ENCODE results near the gene MMP23B. TPM values are rescaled to one million over a fixed set of nuclear protein-coding genes. Genes with fewer than 3 reads are reported as not detected.
"Not testable (repeated sequence)": the region's sequence is repeated elsewhere in the genome, so short reads cannot be mapped to it uniquely, and the experiment has no call there.

MMP23B gene
- 1 to 10 TPM; 2.1 to 2.7 TPM for total RNA-seq

DNA sequence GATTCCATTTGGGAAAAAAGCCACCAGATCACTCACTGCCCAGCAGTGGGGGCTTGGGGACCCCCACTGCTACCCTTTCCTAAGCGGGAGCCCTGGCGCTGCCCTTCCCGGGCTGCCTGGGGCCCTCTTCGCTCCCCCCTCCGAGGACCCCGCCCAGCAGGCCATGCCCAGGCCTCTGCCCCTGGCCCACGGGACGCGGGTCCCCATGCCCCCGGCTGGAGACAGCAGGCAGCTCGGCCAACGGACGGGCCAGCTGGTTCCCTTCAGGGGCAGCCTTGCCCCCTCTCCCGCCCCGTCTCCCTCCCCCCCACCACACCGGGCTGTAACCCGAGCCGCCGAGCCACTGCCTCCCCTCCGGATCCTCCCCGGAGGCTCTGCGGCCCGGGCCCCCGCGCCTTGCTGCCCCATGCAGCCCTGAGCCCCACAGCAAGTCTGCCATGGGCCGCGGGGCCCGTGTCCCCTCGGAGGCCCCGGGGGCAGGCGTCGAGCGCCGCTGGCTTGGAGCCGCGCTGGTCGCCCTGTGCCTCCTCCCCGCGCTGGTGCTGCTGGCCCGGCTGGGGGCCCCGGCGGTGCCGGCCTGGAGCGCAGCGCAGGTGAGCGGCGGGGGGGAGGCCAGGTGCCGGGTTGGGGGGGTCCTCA, at the start of gene MMP23B:
MMP23B (plus strand) TSS at position 392 of the 639 bp plus-strand sequence; CDS start at position 438, 46 bp downstream.
- ChIA-PET POLR2A (no interaction called here), CTCF (no interaction called here)

GRCh38 chr1:1582585-1583346, 49.2 kb upstream of the MMP23B start:
- ChIA-PET POLR2A (no interaction called here), CTCF (no interaction called here)

DNA sequence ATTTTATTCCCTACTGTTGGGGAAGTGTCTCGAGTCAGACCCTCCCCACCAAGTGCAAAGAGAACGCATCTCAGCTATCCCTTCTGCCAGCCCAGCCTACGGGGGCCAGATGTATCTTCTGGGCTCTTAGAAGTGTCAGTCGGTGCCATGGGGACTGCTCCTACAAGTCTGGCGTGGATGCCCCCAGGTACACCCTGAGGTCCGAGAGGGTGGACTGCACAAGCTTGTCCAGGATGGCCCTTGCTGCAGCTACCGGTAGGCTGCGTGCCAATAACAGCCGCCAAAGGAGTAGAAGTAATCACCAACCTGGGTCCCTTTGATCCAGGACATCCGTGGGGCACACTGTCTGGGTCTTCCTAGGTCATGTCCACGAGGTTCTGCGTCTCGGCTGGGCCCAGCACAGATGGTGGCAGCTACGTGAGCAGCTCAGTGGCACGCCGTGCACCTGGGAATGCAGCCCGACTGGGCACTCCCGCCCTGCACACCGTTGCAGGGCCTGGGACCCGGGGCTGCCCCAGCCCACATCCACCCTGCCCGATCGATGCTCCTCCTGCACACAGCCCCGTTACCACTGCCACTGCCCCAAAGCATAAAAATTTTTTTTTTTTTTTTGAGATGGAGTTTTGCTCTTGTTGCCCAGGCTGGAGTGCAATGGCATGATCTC, 48.5 kb upstream of the MMP23B start:
- POLR2A ChIA-PET = interaction anchor here (0.7 kb wide), 1 partner anchor 21 kb away, joined by 7 read pairs; no protein-coding TSS in a partner anchor
- CTCF ChIA-PET = no interaction called here

GRCh38 chr1:1591452-1591851, 40.5 kb upstream of the MMP23B start:
- ChIA-PET CTCF (no interaction called here), POLR2A (no interaction called here)

DNA sequence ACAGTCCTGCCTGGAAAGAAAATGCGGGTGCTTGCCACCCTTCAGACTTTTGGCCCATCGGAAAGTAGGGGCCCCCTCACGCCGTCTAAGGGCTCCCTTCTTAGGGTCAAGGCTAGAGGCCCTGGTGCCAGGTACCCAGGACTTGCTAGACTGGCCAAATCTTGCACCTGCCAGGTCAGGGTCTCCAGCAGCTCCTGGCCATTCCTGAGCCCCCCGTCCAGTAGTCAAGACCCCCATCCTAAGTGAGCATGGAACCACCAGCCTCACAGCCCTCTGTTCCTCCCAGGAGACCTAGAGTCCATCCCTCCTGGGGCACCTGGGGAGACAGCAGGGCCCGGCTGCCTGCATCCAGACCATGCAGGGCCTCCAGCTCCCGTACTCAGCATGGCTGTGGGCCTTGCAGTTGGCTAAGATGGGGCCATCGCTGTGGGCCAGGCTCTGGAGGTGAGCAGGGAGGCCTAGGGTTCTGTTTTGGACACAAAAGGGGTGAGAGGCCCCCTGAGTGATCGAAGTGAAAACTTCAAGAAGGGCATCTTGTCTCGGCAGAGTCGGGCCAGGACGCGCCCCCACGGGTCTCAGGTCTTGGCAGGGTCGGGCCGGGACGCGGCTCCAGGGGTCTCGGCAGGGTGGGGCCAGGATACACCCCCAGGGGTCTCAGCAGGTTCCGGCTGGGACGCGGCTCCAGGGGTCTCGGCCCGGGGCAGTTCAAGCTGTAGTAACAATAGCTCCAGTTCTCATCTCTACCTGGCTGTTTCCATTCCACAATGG, 38.0 kb upstream of the MMP23B start:
- ChIA-PET CTCF (interaction anchor here (1.0 kb wide), 1 partner anchor 8 kb away, joined by 3 read pairs; no protein-coding TSS in a partner anchor), POLR2A (no interaction called here)

DNA sequence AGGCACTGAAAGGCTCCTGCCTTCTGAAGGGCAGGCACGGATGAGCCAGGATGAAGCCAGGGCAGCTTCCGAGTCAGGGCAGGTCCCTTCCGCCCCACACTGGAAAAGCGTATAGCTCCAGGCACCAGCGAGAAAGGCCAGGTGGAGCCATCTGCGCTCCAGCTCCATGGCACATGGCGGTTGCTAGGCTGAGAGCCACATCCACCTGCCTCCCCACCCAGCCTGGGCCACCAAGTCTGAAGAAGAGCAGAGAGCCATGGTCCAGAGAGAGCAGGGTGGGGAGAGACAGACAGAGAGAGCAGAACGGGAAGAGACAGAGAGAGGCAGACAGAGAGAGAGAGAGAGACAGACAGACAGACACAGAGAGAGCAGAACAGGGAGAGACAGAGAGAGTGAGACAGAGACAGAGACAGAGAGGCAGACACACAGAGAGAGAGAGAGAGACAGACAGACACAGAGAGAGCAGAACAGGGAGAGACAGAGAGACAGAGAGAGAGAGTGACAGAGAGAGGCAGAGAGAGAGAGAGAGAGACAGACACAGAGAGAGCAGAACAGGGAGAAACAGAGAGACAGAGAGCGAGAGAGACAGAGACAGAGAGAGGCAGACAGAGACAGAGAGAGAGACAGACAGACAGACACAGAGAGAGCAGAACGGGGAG, 37.2 kb upstream of the MMP23B start:
- POLR2A ChIA-PET = no interaction called here
- CTCF ChIA-PET = interaction anchor here (1.0 kb wide), 1 partner anchor 7 kb away, joined by 3 read pairs; no protein-coding TSS in a partner anchor

DNA sequence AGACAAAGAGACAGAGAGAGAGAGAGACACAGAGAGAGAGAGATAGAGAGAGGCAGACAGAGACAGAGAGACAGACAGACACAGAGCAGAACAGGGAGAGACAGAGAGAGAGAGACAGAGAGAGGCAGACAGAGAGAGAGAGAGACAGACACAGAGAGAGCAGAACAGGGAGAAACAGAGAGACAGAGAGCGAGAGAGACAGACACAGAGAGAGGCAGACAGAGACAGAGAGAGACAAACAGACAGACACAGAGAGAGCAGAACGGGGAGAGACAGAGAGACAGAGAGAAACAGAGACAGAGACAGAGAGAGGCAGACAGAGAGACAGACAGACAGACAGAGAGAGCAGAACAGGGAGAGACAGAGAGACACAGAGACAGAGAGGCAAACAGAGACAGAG, 36.6 kb upstream of the MMP23B start:
- POLR2A ChIA-PET, CTCF ChIA-PET: not testable (repeated sequence)

GRCh38 chr1:1596493-1597274, 35.3 kb upstream of the MMP23B start:
- POLR2A ChIA-PET = interaction anchor here (0.5 kb wide), 1 partner anchor 17 kb away, joined by 6 read pairs; no protein-coding TSS in a partner anchor
- CTCF ChIA-PET = no interaction called here

GRCh38 chr1:1597275-1597930, 34.6 kb upstream of the MMP23B start:
- ChIA-PET POLR2A (interaction anchor here (0.5 kb wide), 1 partner anchor 17 kb away, joined by 6 read pairs; no protein-coding TSS in a partner anchor), CTCF (no interaction called here)

DNA sequence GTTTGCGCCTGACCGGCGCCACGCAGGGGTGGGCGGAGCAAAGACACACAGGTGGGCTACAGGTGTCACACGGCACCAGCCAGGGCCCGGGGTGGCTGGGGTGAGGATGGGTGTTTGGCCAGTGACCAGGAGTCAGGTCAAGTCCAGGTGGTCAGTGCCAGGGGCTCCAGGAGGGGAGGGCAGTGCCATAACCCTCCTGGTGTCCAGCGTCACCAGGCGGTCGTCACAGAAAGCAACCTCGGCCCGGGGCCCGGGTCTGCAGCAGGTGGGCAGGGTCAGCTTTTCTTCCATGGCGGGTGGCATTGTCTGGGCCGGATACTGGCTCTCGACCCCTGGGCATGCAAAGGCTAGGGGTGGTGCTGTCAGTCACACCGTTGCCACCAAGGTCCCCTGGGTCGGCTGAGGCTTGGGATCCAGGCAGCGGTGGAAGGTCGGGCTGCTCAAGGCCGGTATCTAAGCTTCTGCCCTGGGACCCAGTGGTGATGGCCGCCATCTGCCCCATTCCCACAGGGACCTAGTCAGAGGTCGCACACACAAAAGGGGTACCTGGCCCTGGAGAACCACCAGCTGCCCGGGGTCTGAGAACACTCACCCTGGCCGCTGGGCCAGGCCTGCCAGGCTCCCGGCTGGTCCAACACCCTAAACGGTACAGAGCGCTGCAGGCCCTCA, 33.8 kb upstream of the MMP23B start:
- POLR2A ChIA-PET = interaction anchor here (0.9 to 1.1 kb wide), 2 partner anchors 199 to 540 kb away, joined by 3 read pairs; partner anchors contain the start of gene CCNL2
- CTCF ChIA-PET = no interaction called here

DNA sequence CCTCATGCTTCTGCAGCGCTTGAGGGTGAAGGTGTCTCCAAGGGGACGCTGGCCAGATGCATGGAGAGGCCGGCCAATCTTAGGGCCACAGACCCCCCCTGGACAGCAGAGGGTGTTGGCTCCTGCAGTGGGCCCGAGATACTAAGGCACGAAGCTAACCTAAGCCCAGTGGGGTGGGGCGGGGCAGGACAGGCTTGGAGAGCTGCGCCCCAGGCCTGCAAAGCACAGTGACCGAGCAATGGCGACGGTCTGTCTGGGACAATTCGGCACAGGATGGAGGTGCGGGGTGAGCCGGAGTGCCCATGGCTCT, 33.3 kb upstream of the MMP23B start:
- ChIA-PET CTCF (interaction anchor here (0.6 kb wide), 1 partner anchor 15 kb away, joined by 3 read pairs; no protein-coding TSS in a partner anchor), POLR2A (interaction anchor here (0.9 to 1.1 kb wide), 2 partner anchors 199 to 540 kb away, joined by 3 read pairs; partner anchors contain the start of gene CCNL2)

DNA sequence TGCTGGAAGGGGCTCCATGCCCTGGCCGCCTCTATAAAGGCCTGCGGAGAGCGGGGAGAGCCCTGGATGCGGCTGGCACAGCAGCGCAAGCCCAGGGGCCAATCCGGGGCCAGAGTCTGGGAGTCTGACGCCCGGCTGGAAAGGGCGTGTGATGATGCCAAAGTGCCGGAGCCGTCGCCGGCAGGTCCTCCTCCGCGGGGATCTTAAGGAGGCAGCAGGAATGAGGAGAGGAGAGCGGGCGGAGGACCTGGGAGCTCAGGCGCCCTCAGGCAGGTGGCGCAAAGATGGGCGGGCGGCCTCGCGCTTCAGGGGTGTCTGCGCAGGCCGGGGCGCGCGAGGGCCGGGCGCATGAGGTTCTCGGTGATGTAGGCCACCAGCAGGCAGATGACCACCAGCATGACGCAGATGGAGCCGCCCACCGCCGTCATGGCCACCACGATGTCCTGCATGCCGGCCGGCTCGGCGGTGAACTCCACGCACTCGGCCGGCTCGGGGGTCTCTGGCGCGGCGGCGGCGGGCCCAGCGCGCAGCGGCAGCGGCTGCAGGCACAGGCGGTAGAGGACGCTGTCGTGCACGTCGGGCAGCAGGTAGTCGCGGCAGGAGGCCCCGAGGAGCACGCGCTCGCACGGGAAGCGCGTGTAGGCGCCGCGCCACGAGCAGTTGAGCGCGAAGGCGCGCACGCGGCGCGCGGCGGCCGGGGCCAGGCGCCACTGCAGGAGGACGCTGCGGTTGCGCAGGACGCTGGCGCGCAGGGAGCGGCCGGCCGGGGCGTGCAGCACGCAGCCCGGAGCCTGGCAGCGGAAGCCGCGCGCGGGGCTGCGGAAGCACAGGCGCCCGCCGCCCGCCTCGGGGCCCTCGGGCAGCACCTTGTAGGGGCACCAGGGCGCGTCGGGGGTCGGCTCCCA, 32.7 kb upstream of the MMP23B start:
- ChIA-PET CTCF (interaction anchor here (0.6 kb wide), 1 partner anchor 15 kb away, joined by 3 read pairs; no protein-coding TSS in a partner anchor), POLR2A (interaction anchor here (0.9 to 1.1 kb wide), 2 partner anchors 200 to 541 kb away, joined by 3 read pairs; partner anchors contain the start of gene CCNL2)

- ChIA-PET CTCF (no interaction called here), POLR2A (no interaction called here)
Measured at GRCh38 chr1:1599935-1600860, 31.8 kb upstream of the MMP23B start, which contains the start of gene FNDC10. TSS of gene FNDC10 (minus strand) at chr1:1600135. CDS start at chr1:1600015, 120 bp downstream.

DNA sequence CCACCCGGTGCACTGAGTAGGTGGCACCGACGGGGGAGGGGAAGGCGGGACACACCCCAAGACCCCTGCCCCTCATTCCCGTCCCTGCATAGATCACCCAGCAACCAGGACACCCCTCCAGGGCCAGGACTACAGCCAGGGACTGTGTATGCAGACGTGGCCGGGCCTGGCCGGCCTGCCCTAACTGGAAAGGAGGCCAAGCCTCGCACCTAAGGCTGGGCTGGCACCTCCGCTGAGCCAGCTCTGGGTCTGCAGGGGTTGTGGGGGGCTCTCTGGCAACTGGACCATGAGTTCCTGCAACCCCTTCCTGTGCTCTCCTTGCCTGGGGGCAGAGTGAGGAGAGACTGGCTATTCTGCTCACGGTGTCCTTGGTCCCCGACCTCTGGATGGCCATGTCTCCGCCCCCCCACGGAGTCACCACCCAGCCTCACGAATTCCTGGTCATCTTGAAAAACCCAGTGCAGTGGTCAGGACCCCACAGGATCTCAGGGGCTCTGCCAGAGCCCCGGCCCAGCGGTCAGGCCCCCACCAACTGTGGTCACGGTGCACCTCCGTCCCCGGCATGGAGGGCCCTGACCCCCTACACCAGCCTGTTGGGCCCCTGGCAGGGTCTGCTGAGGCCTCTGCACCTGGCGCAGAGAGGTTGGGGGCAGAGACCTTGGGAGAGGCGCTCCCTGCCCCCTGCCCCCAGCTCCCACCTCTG, 31.0 kb upstream of the MMP23B start:
- CTCF ChIA-PET = no interaction called here
- POLR2A ChIA-PET = no interaction called here

Data from activated CD8-positive, alpha-beta memory T cell treated with anti-CD3 and anti-CD28 coated beads for 36 hours (primary cell).